DOHH2 (cell line): ENCODE results near the gene SLC6A11.

Source experiments
- EZH2phosphoT487 ChIP-seq: fragments of 200-600 bp; sonication (generic); IDR thresholded peaks from 2 replicates; pipeline ENCODE4 v1.6.1; 2017; ENCODE audit warnings: borderline replicate concordance, mild to moderate bottlenecking, antibody characterized with exemption, low read length, moderate library complexity, mixed read lengths
- TF ChIP-seq, protein P1 (sequence below): fragments of 200-600 bp; sonication (generic); IDR thresholded peaks from one replicate; pipeline ENCODE4 v1.5.1; 2014; ENCODE audit warnings: antibody characterized with exemption, mild to moderate bottlenecking, low read depth, low read length; ENCODE audit not compliant: poor library complexity, severe bottlenecking

- TF ChIP-seq, protein P1, sequence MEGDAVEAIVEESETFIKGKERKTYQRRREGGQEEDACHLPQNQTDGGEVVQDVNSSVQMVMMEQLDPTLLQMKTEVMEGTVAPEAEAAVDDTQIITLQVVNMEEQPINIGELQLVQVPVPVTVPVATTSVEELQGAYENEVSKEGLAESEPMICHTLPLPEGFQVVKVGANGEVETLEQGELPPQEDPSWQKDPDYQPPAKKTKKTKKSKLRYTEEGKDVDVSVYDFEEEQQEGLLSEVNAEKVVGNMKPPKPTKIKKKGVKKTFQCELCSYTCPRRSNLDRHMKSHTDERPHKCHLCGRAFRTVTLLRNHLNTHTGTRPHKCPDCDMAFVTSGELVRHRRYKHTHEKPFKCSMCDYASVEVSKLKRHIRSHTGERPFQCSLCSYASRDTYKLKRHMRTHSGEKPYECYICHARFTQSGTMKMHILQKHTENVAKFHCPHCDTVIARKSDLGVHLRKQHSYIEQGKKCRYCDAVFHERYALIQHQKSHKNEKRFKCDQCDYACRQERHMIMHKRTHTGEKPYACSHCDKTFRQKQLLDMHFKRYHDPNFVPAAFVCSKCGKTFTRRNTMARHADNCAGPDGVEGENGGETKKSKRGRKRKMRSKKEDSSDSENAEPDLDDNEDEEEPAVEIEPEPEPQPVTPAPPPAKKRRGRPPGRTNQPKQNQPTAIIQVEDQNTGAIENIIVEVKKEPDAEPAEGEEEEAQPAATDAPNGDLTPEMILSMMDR = no peak
- no peak for TF ChIP-seq EZH2phosphoT487
These were observed 72.6 kb downstream of the SLC6A11 start for GRCh38 chr3:10888518-10889090.
